ENCODE results near the gene MRFAP1L1.

DNA sequence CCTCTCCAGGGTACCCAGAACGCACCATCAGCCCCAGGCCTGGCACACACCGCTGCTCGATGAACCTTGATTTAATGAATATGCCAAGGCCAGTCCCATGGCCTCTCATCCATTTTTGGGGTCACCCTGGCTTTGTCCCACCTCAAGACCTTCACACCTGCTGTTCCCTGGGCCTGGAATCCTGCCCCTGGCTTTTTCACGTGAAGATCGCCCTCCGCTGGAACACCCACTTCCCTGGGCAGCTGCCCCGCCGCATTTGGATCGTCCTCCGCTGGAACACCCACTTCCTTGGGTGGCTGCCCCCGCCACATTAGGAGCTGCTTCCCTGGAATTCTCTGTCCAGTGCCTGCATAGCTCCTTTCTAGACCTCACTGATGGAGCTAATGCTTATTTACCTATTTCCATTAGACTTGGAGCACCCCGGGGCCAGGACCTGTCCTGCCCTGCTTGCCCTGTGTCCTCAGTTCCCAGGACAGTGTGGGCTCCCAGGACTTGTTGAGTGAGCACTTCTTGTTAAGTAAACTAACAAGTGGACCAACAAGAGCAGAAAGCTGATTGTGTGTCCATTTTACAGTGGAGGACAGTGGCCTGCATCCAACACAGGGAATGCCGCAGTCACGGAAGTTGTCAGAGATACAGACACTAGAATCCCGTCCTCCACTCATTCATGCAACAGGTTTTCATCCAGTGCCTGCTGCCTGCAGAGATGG lies 18.8 kb upstream of the MRFAP1L1 start:
- TF ChIP-seq EZH2 (IDR thresholded peaks at IDR 0.05; ENCODE audit: borderline replicate concordance, low read length), result no peak
- TF ChIP-seq, protein P1, sequence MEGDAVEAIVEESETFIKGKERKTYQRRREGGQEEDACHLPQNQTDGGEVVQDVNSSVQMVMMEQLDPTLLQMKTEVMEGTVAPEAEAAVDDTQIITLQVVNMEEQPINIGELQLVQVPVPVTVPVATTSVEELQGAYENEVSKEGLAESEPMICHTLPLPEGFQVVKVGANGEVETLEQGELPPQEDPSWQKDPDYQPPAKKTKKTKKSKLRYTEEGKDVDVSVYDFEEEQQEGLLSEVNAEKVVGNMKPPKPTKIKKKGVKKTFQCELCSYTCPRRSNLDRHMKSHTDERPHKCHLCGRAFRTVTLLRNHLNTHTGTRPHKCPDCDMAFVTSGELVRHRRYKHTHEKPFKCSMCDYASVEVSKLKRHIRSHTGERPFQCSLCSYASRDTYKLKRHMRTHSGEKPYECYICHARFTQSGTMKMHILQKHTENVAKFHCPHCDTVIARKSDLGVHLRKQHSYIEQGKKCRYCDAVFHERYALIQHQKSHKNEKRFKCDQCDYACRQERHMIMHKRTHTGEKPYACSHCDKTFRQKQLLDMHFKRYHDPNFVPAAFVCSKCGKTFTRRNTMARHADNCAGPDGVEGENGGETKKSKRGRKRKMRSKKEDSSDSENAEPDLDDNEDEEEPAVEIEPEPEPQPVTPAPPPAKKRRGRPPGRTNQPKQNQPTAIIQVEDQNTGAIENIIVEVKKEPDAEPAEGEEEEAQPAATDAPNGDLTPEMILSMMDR (IDR thresholded peaks at IDR 0.05; ENCODE audit: low read length), result no peak

All from OCI-LY1 (cell line).